Psoas muscle (tissue), 8 donors: Measurements from ENCODE around the gene ADRB1. TPM values are rescaled to one million over a fixed set of nuclear protein-coding genes. Genes with fewer than 3 reads are reported as not detected.

Source experiments
- ATAC-seq, 4 donors: fragments of 200-7000 bp; cut with Tn5 transposase; one replicate each; pipeline ENCODE4 v1.9.1; 2020; ENCODE audit warnings: moderate library complexity in 3 of 4, mild to moderate bottlenecking in 2 of 4
- DNase-seq, 2 donors: peaks; one replicate each; pipeline ENCODE4 v3.0.0-alpha.2; 2020
- H3K27ac ChIP-seq: fragments of 200-600 bp; one replicate; pipeline ENCODE4 v1.8.0; 2022
- H3K27me3 ChIP-seq, 3 donors: fragments of 200-600 bp in 1 of 3; one replicate each; pipeline versions ENCODE4 v1.6.1 to v1.8.0; 2013 to 2022; ENCODE audit warnings: low read length in 2 of 3, mild to moderate bottlenecking in 2 of 3, moderate library complexity in 1 of 3; ENCODE audit not compliant: insufficient read depth in 3 of 3
- H3K36me3 ChIP-seq, 2 donors: fragments of 200-600 bp in 1 of 2; one replicate each; pipeline versions ENCODE4 v1.6.1 to v1.8.0; 2013 to 2022; ENCODE audit warnings: low read depth in 1 of 2, mild to moderate bottlenecking in 1 of 2, moderate library complexity in 1 of 2; ENCODE audit not compliant: insufficient read depth in 1 of 2
- H3K4me1 ChIP-seq: fragments of 200-600 bp; one replicate; pipeline ENCODE4 v1.8.0; 2022
- H3K4me3 ChIP-seq: fragments of 200-600 bp; one replicate; pipeline ENCODE4 v1.8.0; 2022; ENCODE audit warnings: mild to moderate bottlenecking
- H3K9me3 ChIP-seq: fragments of 200-600 bp; one replicate; pipeline ENCODE4 v1.8.0; 2022
- CTCF ChIP-seq: fragments of 200-600 bp; IDR thresholded peaks from one replicate; pipeline ENCODE4 v1.8.0; 2022; ENCODE audit warnings: antibody characterized with exemption
- WGBS, 3 donors: extraction: QIAGEN DNeasy Blood & Tissue Kit; methylation state at CpG; one replicate each; pipeline versions ENCODE4 v1.1.6 to v1.1.7; 2013; 5-methylcytosine and 5-hydroxymethylcytosine counted together
- intact Hi-C, 2 donors: fragments of 100-400 bp; cut with DNase I; formaldehyde crosslinking; loops; one replicate each; pipeline versions ENCODE4 v1.11.0 to v1.14.2; 2022
- polyA plus RNA-seq, 3 donors: library from polyadenylated mRNA; stranded (reverse); fragments of 200-250 nt; gene quantifications; one replicate each; pipeline ENCODE4 v1.2.3, GENCODE V29; 2013
- total RNA-seq, 4 donors: library from RNA; stranded (reverse); fragmentation: NEBNext Ultra II Directional in 2 of 4; extraction: Animal tissue kit (Norgen Biotek cat#: 25700) in 2 of 4; gene quantifications; one replicate each; pipeline versions ENCODE4 v1.2.1 to v1.2.4, GENCODE V29; 2021 to 2023
- donor health status: healthy with polysubstance abuse.
- donor health status: DM: no; HTN: no; CAD: no; lungs with moderate emphysema.
- donor health status: Bipolar disorder and iron deficiency.
- donor health status: healthy.
- donor health status: DM: yes; HTN: yes; CAD: no.
- donor health status: DM: no; HTN: no; CAD: no.
- donor health status: DM: no; HTN: no; CAD: no.
- donor health status: DM: yes; HTN: yes; CAD: no.

ADRB1 gene
- total and polyA plus RNA-seq, 7 donors, result 0.03 to 0.40 (median 0.15) TPM; not detected in 1

- Histone ChIP-seq H3K27me3 (peaks cover 0 to 14% (median 0%) of the 10 kb centered on the region in 3 donors), H3K36me3 (peaks cover 0 to 2% of the 10 kb centered on the region in 2 donors), H3K4me1 (peaks cover under 1% of the 10 kb centered on the region), H3K9me3 (no peaks in the 10 kb centered on the region), H3K27ac (no peak overlapping the region), H3K4me3 (no peak overlapping the region)
- 60 to 64% (median 61%) methylated on average over 1 of the region's 1 CpG for WGBS, 3 donors
- intact Hi-C loops, result no loop called here
- TF ChIP-seq CTCF, result no peak
- DNase-seq (no peak), ATAC-seq (no peak)
Measured at GRCh38 chr10:114052255-114052654, 8.6 kb downstream of the ADRB1 start.

GRCh38 chr10:114053946-114054345 is 10.3 kb downstream of the ADRB1 start:
- ATAC-seq (no peak), DNase-seq (no peak)
- 56 to 74% (median 59%) methylated on average over 4 of the region's 4 CpGs for WGBS, 3 donors
- peaks cover 0 to 4% (median 0%) of the 10 kb centered on the region in 3 donors for H3K27me3 ChIP-seq
- no peak for TF ChIP-seq CTCF
- H3K27ac ChIP-seq, result no peak overlapping the region
- H3K9me3 ChIP-seq, result no peaks in the 10 kb centered on the region
- intact Hi-C loops, result no loop called here
- H3K4me1 ChIP-seq, result peaks cover 17% of the 10 kb centered on the region
- H3K4me3 ChIP-seq, result no peak overlapping the region
- H3K36me3 ChIP-seq, result no peaks in the 10 kb centered on the region

- DNase-seq (no peak), ATAC-seq (no peak)
- H3K4me1 ChIP-seq, result peaks cover 20% of the 10 kb centered on the region
- H3K4me3 ChIP-seq, result no peak overlapping the region
- intact Hi-C loops, result no loop called here
- 77 to 86% (median 82%) methylated on average over 2 of the region's 2 CpGs for WGBS, 3 donors
- H3K27me3 ChIP-seq, result no peaks in the 10 kb centered on the region
- H3K27ac ChIP-seq, result no peak overlapping the region
- no peak for TF ChIP-seq CTCF
- H3K9me3 ChIP-seq, result no peaks in the 10 kb centered on the region
- no peaks in the 10 kb centered on the region for H3K36me3 ChIP-seq
Measured at GRCh38 chr10:114057855-114058254, 14.2 kb downstream of the ADRB1 start.

- Histone ChIP-seq H3K4me1 (peaks cover 20% of the 10 kb centered on the region), H3K4me3 (no peak overlapping the region), H3K27ac (no peak overlapping the region), H3K9me3 (no peaks in the 10 kb centered on the region), H3K27me3 (no peaks in the 10 kb centered on the region), H3K36me3 (no peaks in the 10 kb centered on the region)
- no peak for DNase-seq
- intact Hi-C loops, result no loop called here
- 15 to 35% (median 24%) methylated on average over 1 of the region's 1 CpG for WGBS, 3 donors
- ATAC-seq, result no peak
- TF ChIP-seq CTCF, result no peak
Measured at GRCh38 chr10:114058297-114058696, 14.6 kb downstream of the ADRB1 start.

DNA sequence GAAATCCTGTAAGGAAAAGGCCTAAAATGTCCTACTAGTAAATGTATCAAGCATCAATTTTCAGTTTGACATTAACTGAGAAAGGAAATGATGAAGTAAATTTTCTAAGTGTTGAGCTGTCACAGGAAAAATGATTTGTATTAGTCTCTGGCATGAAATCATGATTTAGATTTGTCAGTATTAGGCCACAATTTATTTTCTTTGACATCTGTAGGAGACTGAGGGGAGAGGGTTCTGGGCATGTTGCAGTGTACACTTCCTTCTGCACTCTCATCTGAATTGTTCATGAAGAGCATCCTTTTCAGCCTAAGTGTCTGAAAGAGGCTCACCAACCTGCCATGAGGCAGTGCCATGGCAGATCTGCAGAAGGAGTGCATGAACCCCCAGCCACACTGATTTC is 15.9 kb downstream of the ADRB1 start:
- no peak for ATAC-seq
- H3K4me1 ChIP-seq, result peaks cover 20% of the 10 kb centered on the region
- no peaks in the 10 kb centered on the region for H3K36me3 ChIP-seq
- no peak overlapping the region for H3K4me3 ChIP-seq
- no peak for DNase-seq
- H3K27me3 ChIP-seq, result no peaks in the 10 kb centered on the region
- H3K27ac ChIP-seq, result no peak overlapping the region
- no peaks in the 10 kb centered on the region for H3K9me3 ChIP-seq
- intact Hi-C loops, result no loop called here
- TF ChIP-seq CTCF, result no peak
